ENCODE data around the gene IFIT3.
"Not testable (repeated sequence)": the region's sequence is repeated elsewhere in the genome, so short reads cannot be mapped to it uniquely, and the experiment has no call there.

Gene IFIT3, protein sequence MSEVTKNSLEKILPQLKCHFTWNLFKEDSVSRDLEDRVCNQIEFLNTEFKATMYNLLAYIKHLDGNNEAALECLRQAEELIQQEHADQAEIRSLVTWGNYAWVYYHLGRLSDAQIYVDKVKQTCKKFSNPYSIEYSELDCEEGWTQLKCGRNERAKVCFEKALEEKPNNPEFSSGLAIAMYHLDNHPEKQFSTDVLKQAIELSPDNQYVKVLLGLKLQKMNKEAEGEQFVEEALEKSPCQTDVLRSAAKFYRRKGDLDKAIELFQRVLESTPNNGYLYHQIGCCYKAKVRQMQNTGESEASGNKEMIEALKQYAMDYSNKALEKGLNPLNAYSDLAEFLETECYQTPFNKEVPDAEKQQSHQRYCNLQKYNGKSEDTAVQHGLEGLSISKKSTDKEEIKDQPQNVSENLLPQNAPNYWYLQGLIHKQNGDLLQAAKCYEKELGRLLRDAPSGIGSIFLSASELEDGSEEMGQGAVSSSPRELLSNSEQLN

DNA sequence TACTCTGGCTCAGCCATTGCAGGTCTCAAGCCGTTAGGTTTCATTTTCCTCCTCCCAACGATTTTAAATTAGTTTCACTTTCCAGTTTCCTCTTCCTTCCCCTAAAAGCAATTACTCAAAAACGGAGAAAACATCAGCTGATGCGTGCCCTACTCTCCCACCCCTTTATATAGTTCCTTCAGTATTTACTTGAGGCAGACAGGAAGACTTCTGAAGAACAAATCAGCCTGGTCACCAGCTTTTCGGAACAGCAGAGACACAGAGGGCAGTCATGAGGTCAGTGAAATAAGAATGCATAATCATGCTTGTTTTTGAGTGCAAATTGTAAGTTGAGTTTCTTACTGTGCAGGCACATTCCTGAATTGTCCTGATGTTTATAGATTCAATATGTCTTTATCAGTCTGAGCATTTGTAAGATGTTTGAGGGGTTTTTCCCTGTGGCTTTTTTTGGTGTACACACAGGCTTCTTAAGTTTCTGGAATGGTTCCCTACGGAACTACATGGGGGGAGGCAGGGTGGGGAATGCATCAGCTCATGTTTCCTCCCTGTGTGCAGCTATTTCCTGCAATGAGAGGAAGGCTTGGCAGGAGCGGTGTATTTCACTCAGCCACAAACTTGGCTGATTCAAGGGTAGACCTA, at the start of gene IFIT3:
Gene IFIT3 (plus strand): TSS at position 195 of the 639 bp plus-strand sequence. CDS start 77 bp downstream, at position 272.
- peak; percentile 86 for DNase-seq (ENCODE audit: low read depth)

DNA sequence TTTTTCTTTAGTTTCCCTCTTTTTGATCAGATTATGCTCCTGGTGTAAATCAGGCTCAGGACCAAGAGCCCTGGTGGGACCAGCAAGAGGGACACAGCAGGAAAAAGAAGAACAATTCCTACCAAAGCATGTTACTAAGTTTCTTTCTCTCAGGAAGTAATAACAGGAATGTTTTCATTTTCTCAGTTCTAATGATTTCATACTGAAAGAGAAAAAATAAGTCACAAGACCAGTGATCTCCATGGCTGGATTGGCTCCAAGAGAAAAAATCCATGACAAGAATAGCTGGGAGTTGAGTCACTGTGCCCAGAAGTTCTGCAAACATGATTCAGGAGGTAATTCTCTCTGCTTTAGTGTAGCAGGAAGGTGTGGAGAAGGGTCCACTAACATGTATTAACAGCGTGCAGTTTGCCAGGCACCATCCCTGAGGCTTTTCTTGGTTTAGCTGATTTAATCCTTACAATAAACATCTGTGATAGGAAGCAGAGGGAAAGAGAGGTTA, 49.7 kb upstream of the IFIT3 start:
- peak; percentile 95 for DNase-seq (ENCODE audit: low read depth)

DNA sequence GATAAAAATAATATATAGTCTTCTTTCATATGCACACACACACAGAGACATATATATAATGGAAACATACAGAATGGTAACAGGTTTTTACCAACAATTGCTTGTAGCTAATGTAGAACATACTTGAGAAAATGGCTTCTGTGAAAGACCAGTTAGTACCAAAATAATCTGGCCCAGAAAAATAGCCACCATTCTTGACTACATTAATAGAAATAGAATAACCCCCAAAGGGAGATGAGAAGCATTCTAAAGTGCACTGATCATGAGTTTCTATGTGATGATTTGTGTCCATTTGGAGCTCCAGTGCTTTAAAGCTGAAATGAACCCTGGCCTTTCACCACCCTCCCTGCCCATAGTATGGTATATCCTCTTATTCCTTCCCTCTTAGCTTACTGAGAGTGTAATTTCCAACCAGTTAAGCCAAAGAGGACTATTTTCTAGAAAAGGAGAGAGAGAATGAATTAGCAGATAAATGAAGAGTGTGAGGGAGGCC, 48.9 kb upstream of the IFIT3 start:
- no peak for DNase-seq (ENCODE audit: low read depth)

DNA sequence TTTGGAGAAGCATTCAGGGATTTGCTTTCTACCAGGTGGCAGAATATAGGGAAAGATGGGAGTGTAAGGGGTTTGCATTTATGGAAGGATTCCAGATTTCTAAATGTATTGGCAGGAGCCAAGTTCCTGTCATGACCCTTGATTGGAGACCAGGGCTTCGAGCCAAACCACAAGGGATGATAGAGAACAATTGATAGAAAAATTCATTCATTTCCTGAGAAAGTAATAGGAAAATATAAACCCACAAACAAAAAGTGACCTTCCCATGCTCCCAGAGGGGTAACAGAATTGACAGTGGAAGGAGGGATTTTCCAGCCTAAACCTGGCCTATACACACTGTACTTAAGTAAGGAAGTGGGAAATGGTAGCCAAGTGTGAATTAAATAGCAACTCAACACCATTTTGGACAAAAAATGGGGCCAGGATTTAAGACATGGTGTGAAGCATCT, 48.4 kb upstream of the IFIT3 start:
- DNase-seq (ENCODE audit: low read depth), result no peak

DNA sequence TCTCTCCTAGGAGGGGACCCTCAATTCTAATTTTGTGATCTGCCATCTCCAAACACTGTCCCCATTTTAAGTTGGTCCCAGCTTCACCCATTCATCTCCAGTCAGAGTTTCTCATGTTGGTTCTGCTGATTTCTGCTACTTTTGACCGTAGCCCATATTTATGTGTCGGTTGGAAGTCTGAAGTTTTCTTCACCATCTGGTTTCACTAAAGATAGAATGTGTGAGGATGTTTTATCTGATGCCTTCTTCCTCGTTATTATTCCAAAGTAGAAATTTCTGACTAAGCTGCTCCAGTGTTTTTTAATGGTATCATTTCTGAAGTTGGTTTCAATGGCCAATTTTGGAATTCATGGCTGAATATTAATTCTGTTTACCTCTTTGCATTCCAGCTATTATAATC, 47.3 kb upstream of the IFIT3 start:
- no peak for DNase-seq (ENCODE audit: low read depth)

DNA sequence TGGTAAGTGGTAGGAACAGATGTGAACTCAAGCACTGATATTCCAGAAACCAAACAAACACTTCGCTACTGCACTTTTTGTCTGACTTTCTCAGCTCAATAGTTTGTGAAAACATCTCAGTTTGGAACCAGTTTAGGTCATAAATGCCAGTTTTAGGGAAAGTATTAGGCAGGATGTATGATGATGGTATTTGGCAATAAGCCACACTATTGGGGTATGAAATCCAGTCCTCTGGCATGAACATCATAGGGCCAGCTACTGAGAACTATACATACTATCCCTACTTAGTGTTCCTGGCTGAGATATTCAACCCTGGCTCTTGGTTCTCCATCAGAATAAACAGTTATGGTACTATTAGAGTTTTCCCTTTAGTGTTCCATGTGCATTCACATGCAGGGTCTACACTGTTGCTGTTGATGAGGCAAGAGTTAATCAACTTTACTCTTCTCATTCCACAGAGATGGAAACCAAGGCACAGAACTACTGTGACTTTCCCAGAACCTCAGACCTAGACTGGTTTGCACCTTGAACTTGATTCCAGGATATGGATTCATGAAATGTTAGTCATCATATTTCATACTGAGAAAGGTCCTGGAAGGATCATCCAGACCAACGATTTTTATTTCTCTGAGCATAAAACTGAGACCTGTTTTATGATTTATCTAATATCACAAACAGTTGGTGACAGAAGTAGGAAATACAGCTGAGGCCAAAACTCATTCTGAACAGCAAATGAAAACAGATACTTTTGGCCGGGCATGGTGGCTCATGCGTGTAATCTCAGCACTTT, 46.0 kb upstream of the IFIT3 start:
- no peak for DNase-seq (ENCODE audit: low read depth)

DNA sequence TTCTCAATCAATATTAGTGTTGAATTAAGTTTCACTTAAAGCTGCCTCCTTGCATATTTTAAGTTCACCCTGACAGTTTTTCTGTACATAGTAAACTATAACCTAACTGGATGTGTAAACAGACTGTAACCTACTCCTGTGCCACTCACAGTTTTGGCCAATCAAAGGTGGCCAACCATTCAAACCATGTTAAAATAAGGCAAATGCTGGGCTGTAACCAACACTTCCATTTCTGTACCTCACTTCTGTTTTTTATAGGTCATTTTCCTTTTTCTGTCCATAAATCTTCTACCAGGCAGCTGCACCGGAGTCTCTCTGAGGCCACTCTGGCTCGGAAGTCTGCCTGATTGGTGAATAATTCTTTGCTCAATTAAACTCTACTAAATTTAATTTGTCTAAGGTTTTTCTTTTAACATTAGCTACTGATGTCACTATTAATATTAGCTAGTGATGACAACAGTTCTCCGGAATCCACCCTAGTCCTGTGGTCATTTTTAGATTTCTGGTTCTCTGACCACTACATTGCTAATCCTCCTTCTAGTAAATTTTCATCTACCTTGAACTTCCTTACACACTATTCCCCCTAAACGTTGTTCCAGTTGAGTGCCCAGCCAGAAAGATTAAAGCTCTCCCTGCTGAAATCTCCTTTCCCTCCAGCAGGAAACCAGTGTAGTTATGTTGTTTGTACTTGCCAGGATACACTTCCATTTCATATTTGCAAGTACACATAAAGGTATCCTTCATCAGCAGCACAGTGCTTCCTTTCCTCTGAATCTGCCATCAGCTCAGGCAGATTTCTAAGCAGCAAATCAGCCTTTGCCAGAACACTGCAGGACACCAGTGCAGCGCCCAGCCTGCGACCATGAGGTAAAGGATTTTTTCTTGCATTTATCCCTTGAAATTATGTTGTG, 44.5 kb upstream of the IFIT3 start:
- DNase-seq (ENCODE audit: low read depth), result no peak

DNA sequence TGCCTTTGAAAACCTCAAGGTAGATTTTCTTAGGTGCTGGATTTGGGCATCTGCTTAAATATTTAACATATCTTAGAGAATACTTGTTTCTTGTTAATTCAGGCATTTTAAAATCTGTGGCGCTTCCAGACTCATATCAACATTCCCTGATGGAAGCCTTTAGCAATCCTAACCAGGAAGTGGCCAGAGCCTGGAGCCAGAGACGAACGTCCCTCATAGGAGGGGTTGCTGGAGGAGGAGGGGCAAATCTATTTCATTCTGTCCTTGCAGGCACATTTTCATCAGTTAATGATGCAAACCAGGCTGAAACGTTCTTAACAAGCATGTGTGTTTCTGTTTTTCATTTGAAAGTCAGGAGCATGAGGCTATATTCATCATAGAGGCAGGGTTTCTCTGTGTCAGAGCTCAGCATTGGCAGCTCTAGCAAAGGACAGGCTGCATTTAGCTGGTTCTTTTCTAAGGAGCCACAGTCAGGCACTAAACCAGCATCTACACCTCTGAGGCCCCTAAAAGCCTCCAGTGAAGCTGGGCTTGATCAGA, 43.8 kb upstream of the IFIT3 start:
- no peak for DNase-seq (ENCODE audit: low read depth)

DNA sequence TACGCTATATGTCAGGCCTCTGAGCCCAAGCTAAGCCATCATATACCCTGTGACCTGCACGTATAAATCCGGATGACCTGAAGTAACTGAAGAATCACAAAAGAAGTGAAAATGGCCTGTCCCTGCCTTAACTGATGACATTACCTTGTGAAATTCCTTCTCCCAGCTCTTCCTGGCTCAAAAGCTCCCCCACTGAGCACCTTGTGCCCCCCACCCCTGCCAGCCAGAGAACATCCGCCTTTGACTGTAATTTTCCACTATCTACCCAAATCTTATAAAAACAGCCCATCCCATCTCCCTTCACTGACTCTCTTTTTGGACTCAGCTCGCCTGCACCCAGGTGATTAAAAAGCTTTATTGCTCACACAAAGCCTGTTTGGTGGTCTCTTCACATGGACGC, 43.1 kb upstream of the IFIT3 start:
- not testable (repeated sequence) for DNase-seq (ENCODE audit: low read depth)

DNA sequence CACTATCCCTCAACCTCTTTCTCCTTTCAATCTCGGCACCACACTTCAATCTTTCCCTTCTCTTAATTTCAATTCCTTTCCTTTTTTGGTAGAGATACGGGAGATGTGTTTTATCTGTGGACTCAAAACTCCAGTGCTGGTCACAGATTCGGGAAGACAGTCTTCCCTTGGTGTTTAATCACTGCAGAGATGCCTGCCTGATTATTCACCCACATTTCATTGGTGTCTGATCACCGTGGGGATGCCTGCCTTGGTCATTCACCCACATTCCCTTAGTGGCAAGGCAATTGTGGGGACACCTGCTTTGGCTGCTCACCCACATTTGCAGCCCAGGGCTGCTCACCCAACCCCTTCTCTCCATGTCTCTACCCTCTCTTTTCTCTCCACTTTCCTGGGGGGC, 42.5 kb upstream of the IFIT3 start:
- not testable (repeated sequence) for DNase-seq (ENCODE audit: low read depth)

DNA sequence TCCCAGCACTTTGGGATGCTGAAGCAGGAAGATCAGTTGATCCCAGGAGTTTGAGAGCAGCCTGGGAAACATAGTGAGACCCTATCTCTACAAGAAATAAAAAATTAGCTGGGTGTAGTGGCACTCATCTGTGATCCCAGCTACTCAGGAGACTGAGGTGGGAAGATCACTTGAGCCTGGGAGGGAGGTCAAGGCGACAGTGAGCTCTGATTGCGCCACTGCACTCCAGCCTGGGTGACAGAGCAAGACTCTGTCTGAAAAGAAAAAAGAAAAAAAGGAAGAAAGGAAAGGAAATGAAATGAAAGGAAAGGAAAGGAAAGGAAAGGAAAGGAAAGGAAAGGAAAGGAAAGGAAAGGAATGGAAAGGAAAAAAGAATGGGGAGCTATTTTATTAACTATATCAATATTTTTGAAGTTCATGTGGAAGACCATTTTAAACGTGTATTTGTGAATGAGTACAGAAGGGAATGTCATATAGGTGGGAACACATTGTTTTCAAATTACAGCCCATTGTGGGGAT, 33.0 kb upstream of the IFIT3 start:
- DNase-seq (ENCODE audit: low read depth), result no peak

DNA sequence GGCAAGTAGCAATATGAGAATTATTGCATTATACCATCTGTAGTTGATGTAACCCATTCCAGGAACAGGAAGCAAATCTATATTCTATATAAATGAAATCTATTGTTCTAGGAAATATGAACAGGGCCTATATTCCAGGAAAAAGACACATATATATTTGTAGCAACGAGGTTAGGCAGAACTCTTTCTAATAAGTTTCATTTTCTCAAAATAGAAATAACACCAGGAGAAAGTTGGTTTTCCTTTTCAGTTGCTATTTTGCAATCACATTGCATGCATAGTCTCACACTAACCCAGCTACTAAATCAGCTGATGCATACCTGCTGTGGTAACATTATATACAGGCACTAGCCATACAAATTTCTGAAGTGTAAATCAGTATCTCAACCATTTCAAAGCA, 32.2 kb upstream of the IFIT3 start:
- DNase-seq (ENCODE audit: low read depth), result no peak

DNA sequence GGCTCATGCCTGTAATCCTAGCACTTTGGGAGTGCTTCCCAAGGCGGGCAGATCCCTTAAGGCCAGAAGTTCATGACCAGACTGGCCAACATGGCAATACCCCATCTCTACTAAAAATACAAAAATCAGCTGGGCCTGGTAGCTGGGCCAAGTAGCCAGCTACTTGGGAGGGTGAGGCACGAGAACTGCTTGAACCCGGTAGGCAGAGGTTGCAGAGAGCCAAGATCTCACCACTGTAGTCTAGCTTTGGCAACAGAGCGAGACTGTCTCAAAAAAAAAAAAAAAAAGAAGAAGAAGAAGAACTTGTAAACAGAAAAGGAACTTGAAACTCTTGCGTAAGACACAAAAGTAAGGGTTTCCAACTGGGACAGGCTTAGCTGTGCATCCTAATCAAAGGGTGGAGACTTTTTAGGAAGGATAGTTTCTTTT, 31.6 kb upstream of the IFIT3 start:
- no peak for DNase-seq (ENCODE audit: low read depth)

DNA sequence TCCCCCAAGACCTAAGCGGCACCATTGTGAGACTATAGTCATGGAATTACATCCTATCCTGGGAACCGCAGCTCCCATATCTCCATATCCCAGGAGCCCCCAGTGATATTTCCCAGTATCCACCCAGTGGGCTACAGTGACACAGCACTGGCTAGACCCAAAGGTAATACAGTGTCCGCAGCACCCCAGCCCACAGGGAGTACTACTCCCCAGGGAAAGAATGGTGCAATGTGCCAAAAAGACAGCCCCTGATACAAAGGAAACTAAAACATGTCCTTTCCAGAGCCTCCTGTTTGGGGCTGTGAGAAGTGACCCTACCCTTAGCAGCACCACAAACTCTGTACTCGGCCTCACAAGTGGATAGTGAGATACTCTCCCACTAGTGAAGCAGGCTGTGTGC, 30.4 kb upstream of the IFIT3 start:
- DNase-seq (ENCODE audit: low read depth), result no peak

DNA sequence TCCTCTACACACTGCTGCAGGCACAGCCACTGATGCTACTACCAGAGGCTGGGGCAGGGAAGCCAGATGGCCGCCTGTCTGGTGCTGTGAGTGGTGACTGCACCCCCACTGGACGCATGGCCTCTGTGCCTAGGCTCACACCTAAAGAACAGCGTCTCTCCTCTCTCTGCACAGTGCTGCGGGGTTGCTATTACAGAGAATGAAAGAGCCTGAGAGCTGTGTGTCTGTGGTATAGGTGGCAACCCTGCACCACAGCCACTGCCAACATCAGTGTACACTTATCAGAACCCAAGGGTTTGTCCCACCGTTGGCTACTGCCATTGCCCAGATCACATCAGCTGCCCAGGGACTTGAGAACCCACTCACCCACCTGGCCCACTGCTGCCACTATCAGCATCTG, 30.0 kb upstream of the IFIT3 start:
- DNase-seq (ENCODE audit: low read depth), result no peak

DNA sequence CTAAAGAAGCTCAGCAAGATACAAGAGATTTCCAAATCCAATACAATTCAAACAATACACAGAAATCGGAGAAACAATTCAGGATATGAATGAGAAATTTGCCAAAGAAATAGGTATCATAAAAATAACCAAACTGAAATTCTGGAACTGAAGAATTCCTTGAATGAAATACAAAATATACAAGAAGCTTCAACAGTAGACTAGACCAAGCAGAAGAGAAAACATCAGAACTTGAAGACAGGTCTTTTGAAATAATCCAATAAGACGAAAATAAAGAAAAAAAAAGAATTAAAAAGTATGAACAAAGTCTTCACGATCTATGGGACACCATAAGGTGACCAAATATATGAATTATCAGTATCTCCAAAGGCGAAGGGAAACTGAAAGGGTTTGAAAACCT, 28.8 kb upstream of the IFIT3 start:
- DNase-seq (ENCODE audit: low read depth), result no peak

DNA sequence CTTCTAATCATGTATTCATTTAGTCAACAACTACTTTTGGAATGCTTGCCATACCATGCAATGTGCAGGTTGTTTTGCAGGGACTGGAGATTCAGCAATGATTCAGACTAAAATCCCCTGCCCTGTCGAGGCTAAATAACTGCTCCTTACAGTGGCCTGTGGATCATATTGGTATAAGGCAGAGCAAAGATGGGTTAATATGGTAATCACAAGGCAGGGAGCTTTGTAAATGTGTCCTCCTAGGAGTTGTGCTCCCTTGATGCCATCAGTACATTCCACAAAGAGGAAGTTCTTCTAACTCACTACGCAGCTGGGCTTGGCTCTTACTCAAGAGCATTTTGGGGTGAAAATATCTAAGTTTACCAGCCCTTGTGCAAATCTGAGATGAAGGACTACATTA, 26.6 kb upstream of the IFIT3 start:
- no peak for DNase-seq (ENCODE audit: low read depth)

DNA sequence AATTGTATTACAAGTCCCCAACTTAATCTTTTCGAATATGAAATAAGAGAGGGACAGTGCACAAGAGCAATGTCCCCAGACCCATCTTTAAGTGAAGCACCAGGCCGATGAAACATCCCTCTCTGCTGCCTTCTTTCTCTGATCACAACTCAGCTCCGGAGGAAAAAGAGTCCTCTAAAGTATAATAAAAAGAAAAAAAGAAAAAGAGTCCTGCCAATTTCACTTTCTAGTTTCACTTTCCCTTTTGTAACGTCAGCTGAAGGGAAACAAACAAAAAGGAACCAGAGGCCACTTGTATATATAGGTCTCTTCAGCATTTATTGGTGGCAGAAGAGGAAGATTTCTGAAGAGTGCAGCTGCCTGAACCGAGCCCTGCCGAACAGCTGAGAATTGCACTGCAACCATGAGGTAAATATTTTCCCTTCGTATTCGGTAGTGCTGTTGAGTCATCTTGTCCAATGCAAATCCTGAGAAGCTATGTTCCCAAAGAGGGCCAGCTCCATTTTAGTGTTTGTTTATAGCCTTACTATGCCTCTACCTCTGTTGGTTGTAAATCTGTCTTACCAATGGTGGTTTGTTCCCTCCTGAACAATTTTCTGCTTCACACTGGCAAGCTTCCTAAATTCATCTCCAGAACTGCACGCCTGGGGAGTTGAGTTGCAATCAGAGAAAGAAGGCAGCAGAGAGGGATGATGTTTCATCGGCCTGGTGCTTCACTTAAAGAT, 25.9 kb upstream of the IFIT3 start, which contains the start of gene IFIT2:
Gene IFIT2 (plus strand): TSS at position 326 of the 725 bp plus-strand sequence. CDS start 78 bp downstream, at position 404.
- DNase-seq (ENCODE audit: low read depth), result no peak

DNA sequence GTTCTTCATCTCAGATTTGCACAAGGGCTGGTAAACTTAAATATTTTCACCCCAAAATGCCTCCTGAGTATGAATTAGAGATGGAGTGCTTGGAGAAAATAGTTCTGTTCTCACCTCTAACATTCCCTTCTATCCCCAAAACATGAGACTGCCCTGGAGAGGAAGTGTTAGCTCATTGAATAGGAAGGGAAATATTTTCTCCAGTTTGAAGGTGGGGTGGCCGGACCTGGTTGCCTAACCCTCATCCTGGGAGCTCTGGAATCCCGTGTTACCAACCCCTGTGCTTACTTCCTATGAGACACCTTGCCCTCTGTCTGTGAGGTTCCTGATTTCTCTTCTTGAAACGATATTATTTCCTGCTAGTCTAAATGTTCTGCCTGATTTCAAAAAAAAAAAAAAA, 25.2 kb upstream of the IFIT3 start:
- DNase-seq (ENCODE audit: low read depth), result no peak

DNA sequence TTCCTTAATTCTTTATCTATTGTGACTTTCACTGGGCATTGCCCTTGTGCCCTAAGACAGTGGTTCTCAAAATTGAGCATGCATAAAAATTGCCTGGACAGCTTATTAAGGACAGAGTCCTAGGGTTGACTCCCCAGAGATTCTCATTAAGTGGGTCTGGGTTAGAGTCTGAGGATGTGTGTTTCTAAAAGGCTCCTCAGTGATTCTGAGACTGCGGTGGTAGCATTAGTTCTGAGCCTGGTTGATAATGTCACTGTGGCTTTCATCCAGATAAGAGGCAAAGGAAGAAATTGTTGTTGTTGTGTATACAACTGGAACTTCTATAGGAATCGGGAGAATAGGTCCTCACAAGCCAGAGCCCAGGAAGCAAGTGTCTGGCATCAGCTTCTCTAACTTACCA, 24.6 kb upstream of the IFIT3 start:
- no peak for DNase-seq (ENCODE audit: low read depth)

All from HS-5 (cell line).